GM13977 (cell line): ENCODE results near the gene LENG9.

Experiments
- DNase-seq: peaks from one replicate; pipeline ENCODE4 v3.0.0; 2012; ENCODE audit warnings: low spot score
- in situ Hi-C: fragments of 300-500 bp; cut with MboI; formaldehyde crosslinking; loops from one replicate; pipeline ENCODE4 v1.12.0; 2022; ENCODE audit warnings: low sequenced_read_pairs, low pct_unique_long_range_greater_than_20kb, mixed read lengths, inconsistent platforms; ENCODE audit not compliant: unreplicated experiment
- TF ChIP-seq, protein P1 (sequence below): IDR thresholded peaks from 2 replicates; pipeline ENCODE4 v1.5.1; 2012; ENCODE audit warnings: mild to moderate bottlenecking, control low read depth; ENCODE audit not compliant: insufficient read depth; ENCODE audit errors: extremely low read depth, missing control alignments

The LENG9 gene

DNA sequence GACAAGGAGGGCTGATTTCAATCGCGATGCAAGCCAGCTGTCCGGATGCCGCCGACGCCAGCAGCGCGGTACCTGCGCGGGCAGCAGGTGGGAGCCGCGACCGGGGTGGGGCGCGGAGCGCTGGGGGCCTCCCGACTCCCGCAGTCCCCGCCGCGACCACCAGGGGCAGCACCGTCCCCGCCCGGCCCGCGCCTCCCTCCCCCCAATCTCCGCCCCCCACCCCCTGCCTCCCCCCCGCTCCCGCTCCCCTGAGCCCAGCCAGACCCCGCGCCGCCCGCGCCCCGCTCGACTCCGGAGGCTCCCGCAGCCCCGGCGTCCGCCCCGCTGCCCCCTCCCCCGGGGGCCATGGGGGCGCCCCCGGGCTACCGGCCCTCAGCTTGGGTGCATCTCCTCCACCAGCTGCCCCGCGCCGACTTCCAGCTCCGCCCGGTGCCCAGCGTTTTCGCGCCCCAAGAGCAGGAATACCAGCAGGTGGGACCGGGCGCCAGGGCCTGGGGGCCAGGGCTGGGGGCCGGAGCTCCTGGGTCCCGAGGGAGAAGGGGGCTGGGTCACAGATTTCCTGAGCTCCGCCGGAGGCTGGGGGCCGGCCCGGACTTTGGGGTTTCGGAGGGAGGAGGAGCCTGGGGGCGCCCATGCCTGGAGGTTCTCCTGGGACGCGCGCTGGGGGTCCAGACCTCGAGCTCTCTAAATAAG is 48.2 kb downstream of the LENG9 start, which contains the start of gene TTYH1:
TSS of gene TTYH1 (plus strand) at position 257 of the 693 bp plus-strand sequence. CDS start at position 346, 89 bp downstream.
- TF ChIP-seq, protein P1, sequence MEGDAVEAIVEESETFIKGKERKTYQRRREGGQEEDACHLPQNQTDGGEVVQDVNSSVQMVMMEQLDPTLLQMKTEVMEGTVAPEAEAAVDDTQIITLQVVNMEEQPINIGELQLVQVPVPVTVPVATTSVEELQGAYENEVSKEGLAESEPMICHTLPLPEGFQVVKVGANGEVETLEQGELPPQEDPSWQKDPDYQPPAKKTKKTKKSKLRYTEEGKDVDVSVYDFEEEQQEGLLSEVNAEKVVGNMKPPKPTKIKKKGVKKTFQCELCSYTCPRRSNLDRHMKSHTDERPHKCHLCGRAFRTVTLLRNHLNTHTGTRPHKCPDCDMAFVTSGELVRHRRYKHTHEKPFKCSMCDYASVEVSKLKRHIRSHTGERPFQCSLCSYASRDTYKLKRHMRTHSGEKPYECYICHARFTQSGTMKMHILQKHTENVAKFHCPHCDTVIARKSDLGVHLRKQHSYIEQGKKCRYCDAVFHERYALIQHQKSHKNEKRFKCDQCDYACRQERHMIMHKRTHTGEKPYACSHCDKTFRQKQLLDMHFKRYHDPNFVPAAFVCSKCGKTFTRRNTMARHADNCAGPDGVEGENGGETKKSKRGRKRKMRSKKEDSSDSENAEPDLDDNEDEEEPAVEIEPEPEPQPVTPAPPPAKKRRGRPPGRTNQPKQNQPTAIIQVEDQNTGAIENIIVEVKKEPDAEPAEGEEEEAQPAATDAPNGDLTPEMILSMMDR, result peak; percentile 46
- peak; percentile 82 for DNase-seq
- in situ Hi-C loops, result no loop called here

DNA sequence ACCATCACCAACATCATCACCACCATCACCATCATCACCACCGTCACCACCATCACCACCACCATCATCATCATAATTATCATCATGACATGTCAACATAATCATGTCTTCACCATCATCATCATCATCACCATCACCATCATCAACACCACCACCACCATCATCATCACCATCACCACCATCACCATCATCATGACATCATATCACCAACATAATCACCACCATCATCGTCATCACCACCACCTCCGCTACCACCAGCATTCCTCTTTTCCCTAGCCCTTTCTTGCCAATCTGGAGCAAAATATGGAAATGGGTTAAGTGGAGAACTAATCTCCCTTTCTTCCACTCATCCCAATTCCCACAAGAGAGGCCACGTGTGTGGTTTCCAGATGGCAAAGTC is 49.4 kb downstream of the LENG9 start:
- no peak for DNase-seq
- in situ Hi-C loops, result no loop called here
- TF ChIP-seq, protein P1, result no peak

DNA sequence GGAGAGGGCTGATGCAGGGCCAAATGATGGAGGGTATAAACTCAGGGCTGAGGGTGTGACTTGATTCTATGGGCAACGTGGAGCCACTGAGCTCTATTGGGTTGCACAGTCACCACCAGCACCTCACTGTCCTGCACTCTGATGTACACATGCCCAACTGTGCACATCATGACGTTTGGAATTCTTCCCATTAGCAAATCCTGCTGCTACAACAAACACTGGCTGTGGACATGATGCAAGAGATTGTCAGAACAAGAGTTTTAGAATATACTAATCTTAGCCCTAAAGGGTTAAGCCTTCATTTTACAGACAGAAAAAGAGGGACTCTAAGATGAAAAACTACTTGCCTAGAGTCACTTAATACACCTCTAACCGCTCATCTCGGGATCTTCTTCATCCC is 50.7 kb downstream of the LENG9 start:
- TF ChIP-seq, protein P1, result no peak
- in situ Hi-C loops, result no loop called here
- no peak for DNase-seq
